CD14-positive monocyte (primary cell): ENCODE data around the gene SMCHD1. TPM values are rescaled to one million over a fixed set of nuclear protein-coding genes. Genes with fewer than 3 reads are reported as not detected.
A peak's percentile ranks its signal among the peaks of the same experiment; 100 is the strongest.

Experiments
- DNase-seq, 3 donors: peaks; one replicate each; pipeline ENCODE4 v3.0.0-alpha.2; 2011 to 2022
- H2AFZ ChIP-seq: 2 replicates; pipeline ENCODE4 v1.6.0; 2012; ENCODE audit warnings: mild to moderate bottlenecking, low read depth, low read length, inconsistent platforms; ENCODE audit not compliant: insufficient read depth, poor library complexity, severe bottlenecking
- H3K27ac ChIP-seq, 2 donors: 1 replicate in 1 of 2; 2 replicates in 1 of 2; pipeline ENCODE4 v1.5.1; 2012 to 2013; ENCODE audit warnings: low read length in 2 of 2, control low read depth in 1 of 2, inconsistent platforms in 1 of 2, low read depth in 1 of 2, mild to moderate bottlenecking in 1 of 2
- H3K27me3 ChIP-seq, 2 donors: one replicate each; pipeline versions ENCODE4 v1.6.0 to v1.6.1; 2011 to 2013; ENCODE audit warnings: low read length in 2 of 2; ENCODE audit not compliant: control insufficient read depth in 2 of 2, insufficient read depth in 2 of 2
- H3K36me3 ChIP-seq, 2 donors: replicated peaks in 1 of 2; 1 replicate in 1 of 2; 2 replicates in 1 of 2; pipeline versions ENCODE4 v1.5.1 to v1.6.1; 2012 to 2013; ENCODE audit warnings: low read length in 2 of 2, control low read depth in 1 of 2, inconsistent platforms in 1 of 2, mild to moderate bottlenecking in 1 of 2; ENCODE audit not compliant: insufficient read depth in 2 of 2, control insufficient read depth in 1 of 2
- H3K4me1 ChIP-seq, 2 donors: 1 replicate in 1 of 2; 2 replicates in 1 of 2; pipeline versions ENCODE4 v1.5.1 to v1.6.1; 2012 to 2013; ENCODE audit warnings: low read length in 2 of 2, control low read depth in 1 of 2, inconsistent platforms in 1 of 2, mild to moderate bottlenecking in 1 of 2, moderate library complexity in 1 of 2; ENCODE audit not compliant: insufficient read depth in 2 of 2, control insufficient read depth in 1 of 2
- H3K4me2 ChIP-seq: replicated peaks from 2 replicates; pipeline ENCODE3; 2012; ENCODE audit warnings: low read length, moderate library complexity, mild to moderate bottlenecking; ENCODE audit not compliant: poor library complexity, severe bottlenecking; ENCODE audit errors: extremely low read depth
- H3K4me3 ChIP-seq, 3 experiments: fragments of 200-600 bp in 1 of 3; sonication (generic) in 1 of 3; replicated peaks in 1 of 3; 1 replicate in 2 of 3; 2 replicates in 1 of 3; pipeline ENCODE4 v1.5.1; 2011 to 2013; ENCODE audit warnings: low read length in 3 of 3, mild to moderate bottlenecking in 3 of 3, control low read depth in 2 of 3, low read depth in 2 of 3, inconsistent platforms in 1 of 3, moderate library complexity in 1 of 3
- H3K79me2 ChIP-seq: 2 replicates; pipeline ENCODE4 v1.6.0; 2012; ENCODE audit warnings: mild to moderate bottlenecking, control low read depth, inconsistent platforms, low read length, moderate library complexity; ENCODE audit not compliant: insufficient read depth
- H3K9ac ChIP-seq: 2 replicates; pipeline ENCODE4 v1.6.0; 2017; ENCODE audit warnings: low read length, mild to moderate bottlenecking; ENCODE audit not compliant: insufficient read depth, poor library complexity, severe bottlenecking
- H3K9me3 ChIP-seq, 2 donors: replicated peaks in 1 of 2; 1 replicate in 1 of 2; 2 replicates in 1 of 2; pipeline versions ENCODE4 v1.5.1 to v1.6.1; 2012 to 2013; ENCODE audit warnings: low read length in 2 of 2, control low read depth in 1 of 2; ENCODE audit not compliant: control insufficient read depth in 1 of 2, insufficient read depth in 1 of 2
- H4K20me1 ChIP-seq: 2 replicates; pipeline ENCODE4 v1.6.0; 2012; ENCODE audit warnings: mild to moderate bottlenecking, low read length, control low read depth, moderate library complexity; ENCODE audit not compliant: insufficient read depth
- H3K27ac Mint-ChIP-seq, 7 donors: one replicate each; pipeline ENCODE4 v1.8.0; 2020; ENCODE audit warnings: mild to moderate bottlenecking in 7 of 7, mixed read lengths in 7 of 7, moderate library complexity in 6 of 7, inconsistent platforms in 2 of 7
- H3K27me3 Mint-ChIP-seq, 3 donors: one replicate each; pipeline ENCODE4 v1.8.0; 2021 to 2022; ENCODE audit warnings: low read depth in 3 of 3, mild to moderate bottlenecking in 3 of 3, mixed read lengths in 3 of 3, moderate library complexity in 3 of 3, inconsistent platforms in 1 of 3
- H3K36me3 Mint-ChIP-seq, 2 donors: one replicate each; pipeline ENCODE4 v1.8.0; 2020; ENCODE audit warnings: mixed read lengths in 2 of 2, inconsistent platforms in 1 of 2, mild to moderate bottlenecking in 1 of 2
- H3K4me1 Mint-ChIP-seq: one replicate; pipeline ENCODE4 v1.8.0; 2020; ENCODE audit warnings: mild to moderate bottlenecking, mixed read lengths
- H3K4me3 Mint-ChIP-seq, 2 donors: one replicate each; pipeline ENCODE4 v1.8.0; 2020; ENCODE audit warnings: mild to moderate bottlenecking in 2 of 2, mixed read lengths in 2 of 2, moderate library complexity in 1 of 2
- H3K9me3 Mint-ChIP-seq, 7 donors: one replicate each; pipeline ENCODE4 v1.8.0; 2020 to 2022; ENCODE audit warnings: mixed read lengths in 7 of 7, mild to moderate bottlenecking in 6 of 7, moderate library complexity in 6 of 7, inconsistent platforms in 2 of 7
- CTCF ChIP-seq: fragments of 200-600 bp; IDR thresholded peaks from one replicate; pipeline ENCODE4 v1.8.0; 2022; ENCODE audit warnings: antibody characterized with exemption, mild to moderate bottlenecking
- WGBS: methylation state at CpG from one replicate; pipeline ENCODE4 v1.1.5; 2013; ENCODE audit warnings: missing lambda C conversion rate; ENCODE audit not compliant: insufficient coverage; 5-methylcytosine and 5-hydroxymethylcytosine counted together
- intact Hi-C, 2 donors: fragments of 100-400 bp; cut with micrococcal nuclease; formaldehyde crosslinking; loops; one replicate each; pipeline versions ENCODE4 v1.15.0 to v1.15.1; 2023
- polyA plus RNA-seq, 3 donors: library from polyadenylated mRNA; depleted of rRNA in 1 of 3; unstranded in 2 of 3; stranded (reverse) in 1 of 3; fragments of 300-500 nt in 2 of 3; fragments of >200 nt in 1 of 3; fragmentation: Illumina TruSeq in 2 of 3; gene quantifications; 1 replicate in 2 of 3; 2 replicates in 1 of 3; pipeline ENCODE4 v1.2.3, GENCODE V29; 2012 to 2021

Gene SMCHD1
- polyA plus RNA-seq, 3 donors = 12.7 to 45.5 (median 16.8) TPM

GRCh38 chr18:2656237-2656980 is 883 bp downstream of the SMCHD1 start:
- Mint-ChIP-seq H3K4me1 (peaks cover 53% of the 10 kb centered on the region), H3K4me3 (peak overlapping the region; percentile 95), H3K27me3 (peaks cover 0 to 5% (median 0%) of the 10 kb centered on the region in 3 donors), H3K36me3 (peaks cover 5 to 9% of the 10 kb centered on the region in 2 donors), H3K27ac (peak overlapping the region; percentile 94 to 97 (median 96)), H3K9me3 (peaks cover 0 to 2% (median 0%) of the 10 kb centered on the region in 7 donors)
- intact Hi-C loops = loop anchor here (2.0 to 10.0 kb wide), 8 partner anchors 20 to 798 kb away; partner anchors contain the start of genes EMILIN2 (in 2 of the 2), METTL4 (in 1 of the 2), NDC80 (in 1 of the 2) and TGIF1 (in 1 of the 2)
- Histone ChIP-seq H3K27me3 (no peaks in the 10 kb centered on the region), H3K4me3 (peak overlapping the region; percentile 78 to 100 (median 86)), H3K9me3 (no peaks in the 10 kb centered on the region), H3K4me1 (peaks cover 50 to 63% of the 10 kb centered on the region in 2 donors), H3K36me3 (no peaks in the 10 kb centered on the region), H3K79me2 (peaks cover 71% of the 10 kb centered on the region), H4K20me1 (peaks cover 56% of the 10 kb centered on the region), H2AFZ (peak overlapping the region; percentile 56), H3K27ac (peak overlapping the region; percentile 98), H3K4me2 (peak overlapping the region; percentile 84), H3K9ac (peak overlapping the region; percentile 97)
- no peak for TF ChIP-seq CTCF
- under 1% methylated on average over 46 of the region's 49 CpGs for WGBS
- peak; percentile 67 to 80 (median 76) for DNase-seq

- Mint-ChIP-seq H3K27ac (peak overlapping the region; percentile 94 to 97 (median 96)), H3K9me3 (peaks cover 0 to 2% (median 0%) of the 10 kb centered on the region in 7 donors), H3K4me1 (peaks cover 47% of the 10 kb centered on the region), H3K27me3 (peaks cover 0 to 5% (median 0%) of the 10 kb centered on the region in 3 donors), H3K36me3 (peaks cover 5 to 9% of the 10 kb centered on the region in 2 donors), H3K4me3 (peak overlapping the region; percentile 95)
- Histone ChIP-seq H3K9me3 (no peaks in the 10 kb centered on the region), H3K4me3 (peak overlapping the region; percentile 78 to 100 (median 86)), H3K4me1 (peaks cover 45 to 57% of the 10 kb centered on the region in 2 donors), H4K20me1 (peaks cover 63% of the 10 kb centered on the region), H3K27me3 (no peaks in the 10 kb centered on the region), H3K27ac (peak overlapping the region; percentile 98), H3K36me3 (no peaks in the 10 kb centered on the region), H3K79me2 (peaks cover 78% of the 10 kb centered on the region), H3K9ac (peak overlapping the region; percentile 97), H3K4me2 (peak overlapping the region; percentile 84), H2AFZ (no peak overlapping the region)
- no peak for TF ChIP-seq CTCF
- peak in 1 of 3 donors; percentile 20 for DNase-seq
- intact Hi-C loops = loop anchor here (2.0 to 10.0 kb wide), 8 partner anchors 20 to 798 kb away; partner anchors contain the start of genes EMILIN2 (in 2 of the 2), METTL4 (in 1 of the 2), NDC80 (in 1 of the 2) and TGIF1 (in 1 of the 2)
- WGBS = 2% methylated on average over 5 of the region's 12 CpGs
These were observed 1.5 kb downstream of the SMCHD1 start for GRCh38 chr18:2656981-2657512.
